ENCODE data around the gene ANXA6.

Gene ANXA6

GRCh38 chr5:151051931-151052608 lies 105.5 kb downstream of the ANXA6 start:
- Mint-ChIP-seq H3K4me3 (no peak overlapping the region), H3K4me1 (peaks cover 28% of the 10 kb centered on the region), H3K9me3 (no peaks in the 10 kb centered on the region), H3K27ac (peak overlapping the region; percentile 91), H3K36me3 (peaks cover 42% of the 10 kb centered on the region), H3K27me3 (no peaks in the 10 kb centered on the region)
- ATAC-seq (ENCODE audit: low read depth) (no peak), DNase-seq (ENCODE audit: low spot score in 2 of 2) (no peak)

GRCh38 chr5:151051066-151051930 lies 106.3 kb downstream of the ANXA6 start:
- Mint-ChIP-seq H3K9me3 (no peaks in the 10 kb centered on the region), H3K27ac (no peak overlapping the region), H3K27me3 (no peaks in the 10 kb centered on the region), H3K4me1 (peaks cover 26% of the 10 kb centered on the region), H3K4me3 (no peak overlapping the region), H3K36me3 (peaks cover 40% of the 10 kb centered on the region)
- ATAC-seq (ENCODE audit: low read depth) (peak; percentile 86), DNase-seq (ENCODE audit: low spot score in 2 of 2) (peak; percentile 75 to 77)
